GM21825 (cell line): Measurements from ENCODE around the gene CCDC158.
"Not testable (repeated sequence)": the region's sequence is repeated elsewhere in the genome, so short reads cannot be mapped to it uniquely, and the experiment has no call there.

Experiments used
- ATAC-seq: cut with Tn5 transposase; IDR thresholded peaks from one replicate; pipeline ENCODE4 v1.9.1; 2021; ENCODE audit warnings: mild to moderate bottlenecking, moderate library complexity; ENCODE audit not compliant: unreplicated experiment

Gene CCDC158

GRCh38 chr4:76420762-76421581 is at the start of gene CCDC158:
CCDC158 (minus strand) TSS chr4:76421141; CDS start chr4:76403207, 17,934 bp downstream.
- no peak for ATAC-seq

- no peak for ATAC-seq
Measured at GRCh38 chr4:76470532-76470931, 49.6 kb upstream of the CCDC158 start.

- ATAC-seq: no peak
Measured at GRCh38 chr4:76470064-76470463, 49.1 kb upstream of the CCDC158 start.

GRCh38 chr4:76463568-76463967 is 42.6 kb upstream of the CCDC158 start:
- no peak for ATAC-seq

GRCh38 chr4:76459291-76459723 is 38.4 kb upstream of the CCDC158 start:
- ATAC-seq: no peak

- ATAC-seq: no peak
Measured at GRCh38 chr4:76458825-76459224, 37.9 kb upstream of the CCDC158 start.

GRCh38 chr4:76458297-76458696 is 37.4 kb upstream of the CCDC158 start:
- ATAC-seq: no peak

GRCh38 chr4:76457885-76458284 is 36.9 kb upstream of the CCDC158 start:
- no peak for ATAC-seq

- not testable (repeated sequence) for ATAC-seq
Measured at GRCh38 chr4:76454073-76454472, 33.1 kb upstream of the CCDC158 start.

GRCh38 chr4:76453232-76453631 is 32.3 kb upstream of the CCDC158 start:
- ATAC-seq: no peak

- ATAC-seq: no peak
Measured at GRCh38 chr4:76449833-76450232, 28.9 kb upstream of the CCDC158 start.

- no peak for ATAC-seq
Measured at GRCh38 chr4:76449362-76449767, 28.4 kb upstream of the CCDC158 start.

- ATAC-seq: no peak
Measured at GRCh38 chr4:76448211-76448610, 27.3 kb upstream of the CCDC158 start.

- ATAC-seq: no peak
Measured at GRCh38 chr4:76447393-76447851, 26.5 kb upstream of the CCDC158 start.

- ATAC-seq: no peak
Measured at GRCh38 chr4:76445911-76446310, 25.0 kb upstream of the CCDC158 start.

GRCh38 chr4:76443376-76443775 is 22.4 kb upstream of the CCDC158 start:
- ATAC-seq: no peak

GRCh38 chr4:76442807-76443206 is 21.9 kb upstream of the CCDC158 start:
- no peak for ATAC-seq

- ATAC-seq: no peak
Measured at GRCh38 chr4:76441881-76442280, 20.9 kb upstream of the CCDC158 start.

GRCh38 chr4:76439491-76439890 is 18.6 kb upstream of the CCDC158 start:
- ATAC-seq: no peak

GRCh38 chr4:76435528-76436319 is 14.8 kb upstream of the CCDC158 start:
- ATAC-seq: no peak

- ATAC-seq: no peak
Measured at GRCh38 chr4:76434901-76435527, 14.1 kb upstream of the CCDC158 start, which contains the start of gene SHROOM3. SHROOM3 (plus strand) TSS chr4:76435229; CDS start chr4:76436053, 824 bp downstream.
